Aorta (tissue), 5 donors: ENCODE results near the gene FOXL1. TPM values are rescaled to one million over a fixed set of nuclear protein-coding genes. Genes with fewer than 3 reads are reported as not detected.
A peak's percentile ranks its signal among the peaks of the same experiment; 100 is the strongest.

ENCODE experiments used
- ATAC-seq: fragments of 200-7000 bp; cut with Tn5 transposase; one replicate; pipeline ENCODE4 v1.9.1; 2022; ENCODE audit warnings: moderate library complexity; ENCODE audit not compliant: low FRiP score
- DNase-seq, 2 donors: peaks; one replicate each; pipeline ENCODE4 v3.0.0-alpha.2; 2020
- H3K27ac ChIP-seq, 2 donors: one replicate each; pipeline ENCODE4 v1.5.1; 2013; ENCODE audit warnings: low read length in 2 of 2, mild to moderate bottlenecking in 2 of 2, moderate library complexity in 2 of 2, control low read depth in 1 of 2, inconsistent platforms in 1 of 2, low read depth in 1 of 2
- H3K27me3 ChIP-seq, 2 donors: one replicate each; pipeline ENCODE4 v1.6.1; 2013; ENCODE audit warnings: control low read depth in 1 of 2, low read length in 1 of 2, mild to moderate bottlenecking in 1 of 2, moderate library complexity in 1 of 2; ENCODE audit not compliant: insufficient read depth in 2 of 2, control insufficient read depth in 1 of 2
- H3K36me3 ChIP-seq, 2 donors: one replicate each; pipeline ENCODE4 v1.6.1; 2013; ENCODE audit warnings: control low read depth in 1 of 2, low read length in 1 of 2, mild to moderate bottlenecking in 1 of 2; ENCODE audit not compliant: insufficient read depth in 2 of 2, control insufficient read depth in 1 of 2
- H3K4me1 ChIP-seq, 2 donors: one replicate each; pipeline ENCODE4 v1.6.1; 2013; ENCODE audit warnings: low read length in 2 of 2, control low read depth in 1 of 2, mild to moderate bottlenecking in 1 of 2, moderate library complexity in 1 of 2; ENCODE audit not compliant: insufficient read depth in 2 of 2, control insufficient read depth in 1 of 2
- H3K4me3 ChIP-seq, 2 donors: one replicate each; pipeline ENCODE4 v1.5.1; 2013; ENCODE audit warnings: low read length in 2 of 2, control low read depth in 1 of 2, mild to moderate bottlenecking in 1 of 2
- H3K9me3 ChIP-seq: one replicate; pipeline ENCODE4 v1.6.1; 2013; ENCODE audit warnings: mild to moderate bottlenecking, low read length; ENCODE audit not compliant: control insufficient read depth
- WGBS, 2 donors: extraction: QIAGEN DNeasy Blood & Tissue Kit; methylation state at CpG; one replicate each; pipeline ENCODE4 v1.1.7; 2013; 5-methylcytosine and 5-hydroxymethylcytosine counted together
- intact Hi-C, 2 donors: fragments of 100-400 bp; cut with DNase I; formaldehyde crosslinking; loops; one replicate each; pipeline versions ENCODE4 v1.14.2 to v1.15.0; 2022
- polyA plus RNA-seq, 2 donors: library from polyadenylated mRNA; stranded (reverse); fragments of 200-250 nt; gene quantifications; one replicate each; pipeline ENCODE4 v1.2.3, GENCODE V29; 2013
- total RNA-seq, 2 donors: library from RNA; stranded (reverse); fragmentation: NEBNext Ultra II Directional; extraction: Animal tissue kit (Norgen Biotek cat#: 25700); gene quantifications; one replicate each; pipeline ENCODE4 v1.2.1, GENCODE V29; 2021
- donor health status: healthy with polysubstance abuse.
- donor health status: Bipolar disorder and iron deficiency.
- donor health status: DM: no; HTN: no; CAD: no.
- donor health status: DM: no; HTN: no; CAD: no.
- donor health status: DM: yes; HTN: yes; CAD: no.

Gene FOXL1
- total and polyA plus RNA-seq, 4 donors: 4.3 to 34.4 (median 17.9) TPM

- no peaks in the 10 kb centered on the region for H3K9me3 ChIP-seq
- 92 to 100% methylated on average over 1 of the region's 1 CpG for WGBS, 2 donors
- no peak for ATAC-seq
- peaks cover 0 to 2% of the 10 kb centered on the region in 2 donors for H3K4me1 ChIP-seq
- intact Hi-C loops: no loop called here
- no peaks in the 10 kb centered on the region for H3K27me3 ChIP-seq
- no peaks in the 10 kb centered on the region for H3K36me3 ChIP-seq
- no peak overlapping the region for H3K4me3 ChIP-seq
- no peak overlapping the region for H3K27ac ChIP-seq
- peak in 1 of 2 donors; percentile 27 for DNase-seq
These were observed 41.8 kb downstream of the FOXL1 start for GRCh38 chr16:86620184-86620583.

- H3K4me1 ChIP-seq: peaks cover 0 to 1% of the 10 kb centered on the region in 2 donors
- H3K36me3 ChIP-seq: no peaks in the 10 kb centered on the region
- no peak overlapping the region for H3K4me3 ChIP-seq
- intact Hi-C loops: no loop called here
- no peaks in the 10 kb centered on the region for H3K27me3 ChIP-seq
- no peak for ATAC-seq
- H3K27ac ChIP-seq: no peak overlapping the region
- 94 to 95% methylated on average over 10 of the region's 10 CpGs for WGBS, 2 donors
- H3K9me3 ChIP-seq: no peaks in the 10 kb centered on the region
- peak in 1 of 2 donors; percentile 46 for DNase-seq
These were observed 43.6 kb downstream of the FOXL1 start for GRCh38 chr16:86621966-86622365.

- no peak overlapping the region for H3K27ac ChIP-seq
- no peaks in the 10 kb centered on the region for H3K27me3 ChIP-seq
- no peak overlapping the region for H3K4me3 ChIP-seq
- no peaks in the 10 kb centered on the region for H3K36me3 ChIP-seq
- H3K9me3 ChIP-seq: no peaks in the 10 kb centered on the region
- WGBS, 2 donors: 97 to 98% methylated on average over 16 of the region's 16 CpGs
- ATAC-seq: no peak
- H3K4me1 ChIP-seq: no peaks in the 10 kb centered on the region
- intact Hi-C loops: no loop called here
- DNase-seq: peak in 1 of 2 donors; percentile 58
These were observed 44.6 kb downstream of the FOXL1 start for GRCh38 chr16:86622700-86623615.

- H3K27ac ChIP-seq: no peak overlapping the region
- H3K4me1 ChIP-seq: no peaks in the 10 kb centered on the region
- peak; percentile 26 for ATAC-seq
- no peaks in the 10 kb centered on the region for H3K9me3 ChIP-seq
- WGBS, 2 donors: 50 to 57% methylated on average over 17 of the region's 17 CpGs
- no peaks in the 10 kb centered on the region for H3K27me3 ChIP-seq
- DNase-seq: peak in 1 of 2 donors; percentile 60
- H3K36me3 ChIP-seq: no peaks in the 10 kb centered on the region
- no peak overlapping the region for H3K4me3 ChIP-seq
- intact Hi-C loops: no loop called here
These were observed 46.7 kb downstream of the FOXL1 start for GRCh38 chr16:86625029-86625428.

GRCh38 chr16:86625821-86626220 lies 47.5 kb downstream of the FOXL1 start:
- intact Hi-C loops: no loop called here
- WGBS, 2 donors: 53 to 66% methylated on average over 7 of the region's 7 CpGs
- Histone ChIP-seq H3K4me3 (no peak overlapping the region), H3K9me3 (no peaks in the 10 kb centered on the region), H3K27me3 (no peaks in the 10 kb centered on the region), H3K36me3 (peaks cover 0 to 3% of the 10 kb centered on the region in 2 donors), H3K4me1 (no peaks in the 10 kb centered on the region), H3K27ac (no peak overlapping the region)
- ATAC-seq (no peak), DNase-seq (peak in 1 of 2 donors; percentile 24)

GRCh38 chr16:86626284-86626683 lies 47.9 kb downstream of the FOXL1 start:
- Histone ChIP-seq H3K4me1 (no peaks in the 10 kb centered on the region), H3K27me3 (no peaks in the 10 kb centered on the region), H3K9me3 (no peaks in the 10 kb centered on the region), H3K4me3 (no peak overlapping the region), H3K36me3 (peaks cover 0 to 3% of the 10 kb centered on the region in 2 donors), H3K27ac (no peak overlapping the region)
- intact Hi-C loops: no loop called here
- ATAC-seq: no peak
- peak in 1 of 2 donors; percentile 76 for DNase-seq
- 52 to 69% methylated on average over 12 of the region's 12 CpGs for WGBS, 2 donors

GRCh38 chr16:86626966-86627365 lies 48.6 kb downstream of the FOXL1 start:
- H3K27me3 ChIP-seq: no peaks in the 10 kb centered on the region
- DNase-seq (peak in 1 of 2 donors; percentile 64), ATAC-seq (no peak)
- no peak overlapping the region for H3K27ac ChIP-seq
- no peak overlapping the region for H3K4me3 ChIP-seq
- H3K36me3 ChIP-seq: peaks cover 0 to 3% of the 10 kb centered on the region in 2 donors
- intact Hi-C loops: no loop called here
- 66 to 80% methylated on average over 8 of the region's 8 CpGs for WGBS, 2 donors
- H3K4me1 ChIP-seq: no peaks in the 10 kb centered on the region
- no peaks in the 10 kb centered on the region for H3K9me3 ChIP-seq

- H3K4me1 ChIP-seq: no peaks in the 10 kb centered on the region
- no peak overlapping the region for H3K4me3 ChIP-seq
- H3K27ac ChIP-seq: no peak overlapping the region
- intact Hi-C loops: no loop called here
- no peaks in the 10 kb centered on the region for H3K27me3 ChIP-seq
- peaks cover 0 to 3% of the 10 kb centered on the region in 2 donors for H3K36me3 ChIP-seq
- no peaks in the 10 kb centered on the region for H3K9me3 ChIP-seq
- WGBS, 2 donors: 38 to 59% methylated on average over 5 of the region's 5 CpGs
- ATAC-seq (no peak), DNase-seq (no peak)
These were observed 50.3 kb downstream of the FOXL1 start for GRCh38 chr16:86628614-86629013.

GRCh38 chr16:86630471-86630870 lies 52.1 kb downstream of the FOXL1 start:
- 89 to 92% methylated on average over 13 of the region's 13 CpGs for WGBS, 2 donors
- H3K4me1 ChIP-seq: peaks cover 0 to 4% of the 10 kb centered on the region in 2 donors

More at GRCh38 chr16:86630471-86630870, 52.1 kb downstream of the FOXL1 start:
- no peak for ATAC-seq
- peak in 1 of 2 donors; percentile 51 for DNase-seq
- Histone ChIP-seq H3K27me3 (no peaks in the 10 kb centered on the region), H3K27ac (no peak overlapping the region), H3K9me3 (no peaks in the 10 kb centered on the region), H3K36me3 (peaks cover 0 to 3% of the 10 kb centered on the region in 2 donors), H3K4me3 (no peak overlapping the region)
- intact Hi-C loops: no loop called here
